Type B pancreatic cell (in vitro differentiated cells): ENCODE data around the gene FLVCR2. TPM values are rescaled to one million over a fixed set of nuclear protein-coding genes. Genes with fewer than 3 reads are reported as not detected.
A peak's percentile ranks its signal among the peaks of the same experiment; 100 is the strongest.

Experiments
- DNase-seq: peaks from one replicate; pipeline ENCODE4 v3.0.0; 2021; ENCODE audit warnings: mixed read lengths; ENCODE audit not compliant: unreplicated experiment; ENCODE audit errors: extremely low spot score
- H3K27ac Mint-ChIP-seq: 2 replicates; pipeline ENCODE4 v1.8.0; 2021; ENCODE audit warnings: mild to moderate bottlenecking, mixed read lengths
- H3K27me3 Mint-ChIP-seq: 2 replicates; pipeline ENCODE4 v1.8.0; 2021; ENCODE audit warnings: mixed read lengths
- H3K36me3 Mint-ChIP-seq: 2 replicates; pipeline ENCODE4 v1.8.0; 2021; ENCODE audit warnings: mixed read lengths
- H3K4me1 Mint-ChIP-seq: one replicate; pipeline ENCODE4 v1.8.0; 2021; ENCODE audit warnings: mixed read lengths; ENCODE audit not compliant: unreplicated experiment
- H3K4me3 Mint-ChIP-seq: 2 replicates; pipeline ENCODE4 v1.8.0; 2021; ENCODE audit warnings: mild to moderate bottlenecking, mixed read lengths
- H3K9me3 Mint-ChIP-seq: 2 replicates; pipeline ENCODE4 v1.8.0; 2021; ENCODE audit warnings: mixed read lengths
- total RNA-seq: library from RNA; stranded (reverse); gene quantifications from 2 replicates; pipeline ENCODE4 v1.2.1, GENCODE V29; 2021; ENCODE audit warnings: low replicate concordance
- TF ChIP-seq, protein P1 (sequence below): fragments of 200-600 bp; sonication (generic); conservative IDR thresholded peaks from 2 replicates; pipeline ENCODE4 v1.5.0; 2021; ENCODE audit warnings: antibody characterized with exemption, mild to moderate bottlenecking

The FLVCR2 gene
- total RNA-seq, 1 donor from 2014 or later, result 5.6 TPM

DNA sequence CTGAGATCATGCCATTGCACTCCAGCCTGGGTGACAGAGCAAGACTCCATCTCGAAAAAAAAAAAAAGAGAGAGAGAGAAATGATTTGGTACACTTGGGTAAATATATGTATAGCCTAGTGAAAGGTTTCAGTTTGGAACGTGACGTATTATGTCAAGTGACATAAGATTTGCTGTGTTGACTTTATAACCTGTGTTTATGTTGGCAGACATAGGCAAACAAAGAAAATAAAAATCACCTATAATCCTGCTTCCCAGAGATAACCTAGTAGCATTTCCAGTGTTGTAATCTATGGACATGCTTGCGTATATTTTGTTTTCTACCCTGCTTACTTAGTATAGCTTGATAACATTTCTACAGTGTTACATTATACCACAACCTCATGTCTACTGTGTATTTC, 65.6 kb downstream of the FLVCR2 start:
- no peaks in the 10 kb centered on the region for H3K9me3 Mint-ChIP-seq
- no peak overlapping the region for H3K4me3 Mint-ChIP-seq
- H3K27me3 Mint-ChIP-seq, result no peaks in the 10 kb centered on the region
- peaks cover 3% of the 10 kb centered on the region for H3K36me3 Mint-ChIP-seq
- DNase-seq, result no peak
- H3K4me1 Mint-ChIP-seq, result peaks cover 10% of the 10 kb centered on the region
- H3K27ac Mint-ChIP-seq, result peak overlapping the region; percentile 53
- TF ChIP-seq, protein P1, sequence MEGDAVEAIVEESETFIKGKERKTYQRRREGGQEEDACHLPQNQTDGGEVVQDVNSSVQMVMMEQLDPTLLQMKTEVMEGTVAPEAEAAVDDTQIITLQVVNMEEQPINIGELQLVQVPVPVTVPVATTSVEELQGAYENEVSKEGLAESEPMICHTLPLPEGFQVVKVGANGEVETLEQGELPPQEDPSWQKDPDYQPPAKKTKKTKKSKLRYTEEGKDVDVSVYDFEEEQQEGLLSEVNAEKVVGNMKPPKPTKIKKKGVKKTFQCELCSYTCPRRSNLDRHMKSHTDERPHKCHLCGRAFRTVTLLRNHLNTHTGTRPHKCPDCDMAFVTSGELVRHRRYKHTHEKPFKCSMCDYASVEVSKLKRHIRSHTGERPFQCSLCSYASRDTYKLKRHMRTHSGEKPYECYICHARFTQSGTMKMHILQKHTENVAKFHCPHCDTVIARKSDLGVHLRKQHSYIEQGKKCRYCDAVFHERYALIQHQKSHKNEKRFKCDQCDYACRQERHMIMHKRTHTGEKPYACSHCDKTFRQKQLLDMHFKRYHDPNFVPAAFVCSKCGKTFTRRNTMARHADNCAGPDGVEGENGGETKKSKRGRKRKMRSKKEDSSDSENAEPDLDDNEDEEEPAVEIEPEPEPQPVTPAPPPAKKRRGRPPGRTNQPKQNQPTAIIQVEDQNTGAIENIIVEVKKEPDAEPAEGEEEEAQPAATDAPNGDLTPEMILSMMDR, result no peak

DNA sequence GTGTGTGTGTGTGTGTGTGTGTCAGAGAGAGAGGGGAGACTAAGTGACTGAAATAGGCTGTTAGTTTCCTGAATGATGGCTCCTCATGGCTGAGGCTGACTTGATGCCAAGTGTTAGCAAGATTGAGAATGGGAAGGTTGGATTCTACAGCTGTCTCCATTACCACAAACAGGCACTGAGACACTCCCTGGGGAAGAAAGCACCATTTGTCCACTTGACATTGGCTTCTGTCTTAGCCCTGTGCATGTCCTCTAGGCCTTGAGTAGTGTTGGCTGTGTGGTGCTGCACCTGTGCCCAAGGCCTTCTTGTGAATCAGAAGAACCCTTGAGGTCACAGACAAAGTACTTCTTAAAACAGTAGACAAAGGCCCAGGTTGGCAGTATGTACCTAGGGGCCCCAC, 66.6 kb downstream of the FLVCR2 start:
- H3K27ac Mint-ChIP-seq, result peak overlapping the region; percentile 53
- H3K4me1 Mint-ChIP-seq, result peaks cover 10% of the 10 kb centered on the region
- H3K4me3 Mint-ChIP-seq, result no peak overlapping the region
- no peaks in the 10 kb centered on the region for H3K27me3 Mint-ChIP-seq
- no peaks in the 10 kb centered on the region for H3K9me3 Mint-ChIP-seq
- no peak for DNase-seq
- peaks cover 13% of the 10 kb centered on the region for H3K36me3 Mint-ChIP-seq
- TF ChIP-seq, protein P1, result no peak

DNA sequence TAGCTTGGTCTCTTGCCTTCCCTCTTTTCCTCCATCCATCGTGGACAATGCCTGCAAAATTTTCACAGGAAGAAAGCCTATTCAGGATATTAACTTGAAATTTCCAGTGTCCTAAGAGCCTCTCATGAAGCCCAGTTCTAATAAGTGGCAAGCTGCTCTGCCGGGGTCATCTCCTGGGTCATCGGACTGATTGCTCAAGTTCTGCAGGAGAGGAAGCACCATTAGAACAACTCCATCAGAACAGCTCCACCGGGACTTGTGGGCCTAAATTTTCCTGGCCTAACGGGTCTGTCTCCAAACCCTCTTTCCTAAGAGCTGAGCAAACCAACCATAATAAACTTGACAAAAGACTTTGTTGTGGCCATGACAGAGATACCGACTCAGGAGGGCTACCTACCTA, 68.3 kb downstream of the FLVCR2 start:
- DNase-seq, result no peak
- no peak overlapping the region for H3K4me3 Mint-ChIP-seq
- peak overlapping the region; percentile 98 for H3K27ac Mint-ChIP-seq
- H3K4me1 Mint-ChIP-seq, result peaks cover 10% of the 10 kb centered on the region
- TF ChIP-seq, protein P1, result no peak
- no peaks in the 10 kb centered on the region for H3K9me3 Mint-ChIP-seq
- no peaks in the 10 kb centered on the region for H3K27me3 Mint-ChIP-seq
- peaks cover 23% of the 10 kb centered on the region for H3K36me3 Mint-ChIP-seq

DNA sequence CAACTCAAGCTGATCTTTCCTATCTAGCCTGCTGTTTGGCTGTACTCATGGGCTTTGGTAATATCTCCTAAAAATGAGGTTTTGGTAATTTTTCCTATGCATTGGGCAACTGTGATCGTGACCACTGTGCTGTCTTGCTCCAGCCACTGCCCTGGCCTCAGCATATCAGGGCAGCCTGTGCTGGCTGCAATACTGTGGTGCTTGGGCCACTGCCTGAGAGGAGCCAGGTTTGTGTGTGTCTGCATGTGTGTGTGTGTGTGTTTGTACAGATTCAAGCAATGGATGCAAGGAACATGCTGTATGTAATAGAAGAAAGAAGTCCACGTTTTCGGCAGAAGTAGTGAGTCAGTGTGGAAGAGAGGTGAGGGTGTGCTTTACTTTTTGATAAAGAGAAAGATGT, 69.2 kb downstream of the FLVCR2 start:
- no peak for DNase-seq
- Mint-ChIP-seq H3K27ac (peak overlapping the region; percentile 98), H3K36me3 (peaks cover 23% of the 10 kb centered on the region), H3K27me3 (no peaks in the 10 kb centered on the region), H3K9me3 (no peaks in the 10 kb centered on the region), H3K4me3 (no peak overlapping the region), H3K4me1 (peaks cover 10% of the 10 kb centered on the region)
- TF ChIP-seq, protein P1, result no peak

DNA sequence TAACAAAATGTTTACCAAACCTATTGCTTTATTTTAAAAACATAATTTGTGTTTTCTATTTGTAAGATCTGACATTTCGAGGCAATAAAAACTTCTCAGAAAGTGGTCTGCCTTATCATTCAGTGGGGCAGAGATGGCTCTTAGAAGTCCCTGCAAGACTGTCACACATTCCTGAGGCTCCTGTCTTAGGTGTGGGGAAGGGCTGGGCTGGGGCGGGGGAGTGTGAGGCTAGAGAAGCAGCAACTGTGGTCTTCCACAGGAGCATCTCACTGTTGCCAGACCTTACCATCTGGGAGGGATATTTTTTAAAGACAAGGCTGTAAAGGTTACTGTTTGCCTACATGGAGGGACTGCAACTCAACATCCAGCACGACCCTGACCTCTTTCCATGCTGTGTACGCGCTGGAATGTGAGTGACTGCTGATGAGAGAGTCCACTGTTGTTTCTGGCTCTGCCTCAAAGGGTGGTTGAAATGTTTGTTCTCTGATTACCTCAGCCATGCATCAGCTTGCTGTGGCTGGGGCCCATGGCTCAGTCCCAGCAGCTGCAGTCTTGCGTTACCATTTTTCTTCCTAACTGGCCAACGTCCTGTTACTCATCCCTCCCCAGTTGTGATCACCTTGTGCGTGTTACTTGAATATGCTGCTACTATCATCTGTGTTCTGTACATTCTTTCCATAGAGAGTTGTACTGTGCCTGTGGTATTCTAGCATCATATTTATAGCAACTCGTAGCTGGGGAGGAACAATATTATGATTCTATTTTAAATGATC, 69.8 kb downstream of the FLVCR2 start:
- H3K4me1 Mint-ChIP-seq, result peaks cover 10% of the 10 kb centered on the region
- peaks cover 23% of the 10 kb centered on the region for H3K36me3 Mint-ChIP-seq
- H3K9me3 Mint-ChIP-seq, result no peaks in the 10 kb centered on the region
- peak overlapping the region; percentile 98 for H3K27ac Mint-ChIP-seq
- peak overlapping the region; percentile 24 for H3K4me3 Mint-ChIP-seq
- H3K27me3 Mint-ChIP-seq, result no peaks in the 10 kb centered on the region
- TF ChIP-seq, protein P1, result no peak
- DNase-seq, result no peak
